H54 (cell line): ENCODE results near the gene FGFR2.

ENCODE experiments used
- DNase-seq: peaks from one replicate; pipeline ENCODE4 v3.0.0; 2011; ENCODE audit warnings: low spot score, mixed read lengths; ENCODE audit not compliant: insufficient read length
- FAIRE-seq: peaks from 3 replicates; lab custom pipeline; 2011; peaks lifted over from hg19 to GRCh38; lab: Jason Lieb, UNC
- POLR2A ChIP-seq: IDR thresholded peaks from 2 replicates; pipeline ENCODE4 v1.6.1; 2011; ENCODE audit warnings: low read depth, mild to moderate bottlenecking, low read length

The FGFR2 gene

GRCh38 chr10:121509112-121509511 lies 89.1 kb downstream of the FGFR2 start:
- no peak for TF ChIP-seq POLR2A
- FAIRE-seq (no peak), DNase-seq (no peak)

GRCh38 chr10:121503587-121504051 lies 94.6 kb downstream of the FGFR2 start:
- DNase-seq (no peak), FAIRE-seq (no peak)
- no peak for TF ChIP-seq POLR2A

GRCh38 chr10:121501796-121502195 lies 96.4 kb downstream of the FGFR2 start:
- FAIRE-seq: no peak
- DNase-seq: no peak
- TF ChIP-seq POLR2A: no peak

GRCh38 chr10:121500701-121501332 lies 97.4 kb downstream of the FGFR2 start:
- FAIRE-seq (no peak), DNase-seq (no peak)
- no peak for TF ChIP-seq POLR2A

- TF ChIP-seq POLR2A: no peak
- DNase-seq (no peak), FAIRE-seq (no peak)
Observed at GRCh38 chr10:121497513-121498470, 100.5 kb downstream of the FGFR2 start.

- DNase-seq (no peak), FAIRE-seq (no peak)
- TF ChIP-seq POLR2A: no peak
Observed at GRCh38 chr10:121495719-121496118, 102.5 kb downstream of the FGFR2 start.

- FAIRE-seq: no peak
- no peak for DNase-seq
- TF ChIP-seq POLR2A: no peak
Observed at GRCh38 chr10:121494296-121494695, 103.9 kb downstream of the FGFR2 start.

GRCh38 chr10:121493521-121493920 lies 104.7 kb downstream of the FGFR2 start:
- TF ChIP-seq POLR2A: no peak
- DNase-seq (no peak), FAIRE-seq (no peak)

GRCh38 chr10:121490871-121491519 lies 107.2 kb downstream of the FGFR2 start:
- no peak for FAIRE-seq
- DNase-seq: no peak

GRCh38 chr10:121485436-121486139 lies 112.7 kb downstream of the FGFR2 start:
- FAIRE-seq: no peak
- no peak for DNase-seq
- TF ChIP-seq POLR2A: no peak

More at GRCh38 chr10:121490871-121491519, 107.2 kb downstream of the FGFR2 start:
- no peak for TF ChIP-seq POLR2A

- no peak for TF ChIP-seq POLR2A
- no peak for DNase-seq
- no peak for FAIRE-seq
Observed at GRCh38 chr10:121484816-121485215, 113.4 kb downstream of the FGFR2 start.

- no peak for TF ChIP-seq POLR2A
- DNase-seq (no peak), FAIRE-seq (no peak)
Observed at GRCh38 chr10:121484401-121484800, 113.8 kb downstream of the FGFR2 start.

GRCh38 chr10:121481180-121481579 lies 117.1 kb downstream of the FGFR2 start:
- no peak for TF ChIP-seq POLR2A
- FAIRE-seq (no peak), DNase-seq (no peak)
